Spleen (tissue), 11 donors: ENCODE data around the gene GCK. TPM values are rescaled to one million over a fixed set of nuclear protein-coding genes. Genes with fewer than 3 reads are reported as not detected.

ENCODE experiments used
- DNase-seq: peaks from one replicate; pipeline ENCODE4 v3.0.0-alpha.2; 2020
- H3K27ac ChIP-seq, 8 donors: fragments of 200-600 bp; sonication (generic) in 7 of 8; 1 replicate in 4 of 8; 2 replicates in 4 of 8; pipeline versions ENCODE4 v1.5.0 to v1.8.0; 2016 to 2021; ENCODE audit warnings: inconsistent platforms in 4 of 8, mild to moderate bottlenecking in 4 of 8, moderate library complexity in 1 of 8
- H3K27me3 ChIP-seq, 7 donors: fragments of 200-600 bp; sonication (generic) in 6 of 7; replicated peaks in 1 of 7; 1 replicate in 4 of 7; 2 replicates in 3 of 7; pipeline versions ENCODE4 v1.5.0 to v1.8.0; 2016 to 2021; ENCODE audit warnings: inconsistent platforms in 3 of 7, mild to moderate bottlenecking in 1 of 7
- H3K36me3 ChIP-seq, 6 donors: fragments of 200-600 bp; sonication (generic) in 5 of 6; 1 replicate in 4 of 6; 2 replicates in 2 of 6; pipeline versions ENCODE4 v1.5.0 to v1.8.0; 2016 to 2021; ENCODE audit warnings: inconsistent platforms in 2 of 6
- H3K4me1 ChIP-seq, 6 donors: fragments of 200-600 bp; sonication (generic) in 5 of 6; 1 replicate in 3 of 6; 2 replicates in 3 of 6; pipeline versions ENCODE4 v1.5.0 to v1.8.0; 2016 to 2021; ENCODE audit warnings: inconsistent platforms in 3 of 6
- H3K4me3 ChIP-seq, 8 donors: fragments of 200-600 bp; sonication (generic) in 7 of 8; 1 replicate in 4 of 8; 2 replicates in 4 of 8; pipeline versions ENCODE4 v1.5.0 to v1.8.0; 2016 to 2021; ENCODE audit warnings: inconsistent platforms in 4 of 8, mild to moderate bottlenecking in 4 of 8, moderate library complexity in 2 of 8
- H3K9me3 ChIP-seq, 8 donors: fragments of 200-600 bp; sonication (generic) in 7 of 8; 1 replicate in 4 of 8; 2 replicates in 4 of 8; pipeline versions ENCODE4 v1.5.0 to v1.8.0; 2016 to 2021; ENCODE audit warnings: inconsistent platforms in 4 of 8
- CTCF ChIP-seq, 11 experiments: fragments of 200-600 bp in 7 of 11; fragments of 450-650 bp in 4 of 11; sonication (generic) in 4 of 11; IDR thresholded peaks in 8 of 11; conservative IDR thresholded peaks in 3 of 11; 1 replicate in 7 of 11; 2 replicates in 4 of 11; pipeline versions ENCODE4 v1.4.0 to v1.8.0; 2016 to 2021; ENCODE audit warnings: antibody characterized with exemption in 11 of 11, inconsistent platforms in 4 of 11, mild to moderate bottlenecking in 1 of 11
- POLR2A ChIP-seq, 3 donors: fragments of 450-650 bp; IDR thresholded peaks; one replicate each; pipeline ENCODE4 v1.5.1; 2017; ENCODE audit warnings: antibody characterized with exemption in 3 of 3, mild to moderate bottlenecking in 1 of 3
- POLR2AphosphoS5 ChIP-seq, 3 donors: sonication (generic); formaldehyde crosslinking; IDR thresholded peaks; one replicate each; pipeline ENCODE4 v1.5.1; 2017; ENCODE audit warnings: antibody characterized with exemption in 3 of 3
- WGBS, 5 donors: extraction: QIAGEN DNeasy Blood & Tissue Kit in 3 of 5; methylation state at CpG; one replicate each; pipeline versions ENCODE4 v1.1.5 to v1.1.7; 2013 to 2018; 5-methylcytosine and 5-hydroxymethylcytosine counted together
- intact Hi-C: fragments of 100-400 bp; cut with DNase I; formaldehyde crosslinking; loops from one replicate; pipeline ENCODE4 v1.15.0; 2023; ENCODE audit warnings: low total_unique reads
- polyA plus RNA-seq, 3 donors: library from polyadenylated mRNA; stranded (reverse); fragments of 200-250 nt; gene quantifications; one replicate each; pipeline ENCODE4 v1.2.1, GENCODE V29; 2013
- total RNA-seq, 7 donors: library from RNA; depleted of rRNA in 3 of 7; stranded (reverse); fragments of >200 nt in 3 of 7; fragmentation: NEBNext Ultra II Directional in 4 of 7; extraction: Animal tissue kit (Norgen Biotek cat#: 25700) in 4 of 7; gene quantifications; one replicate each; pipeline versions ENCODE4 v1.1.0 to v1.2.1, GENCODE V29; 2016 to 2021
- donor health status: healthy with polysubstance abuse.
- donor health status: DM: no; HTN: no; CAD: no; lungs with moderate emphysema.
- donor health status: DM: no; HTN: no; CAD: no.
- donor health status: Bipolar disorder and iron deficiency.
- donor health status: healthy.
- donor health status: DM: no; HTN: no; CAD: no.
- donor health status: DM: yes; HTN: yes; CAD: no.

Gene GCK
- total and polyA plus RNA-seq, 10 donors, result 0.29 to 1.7 (median 0.55) TPM; not detected in 3

GRCh38 chr7:44222776-44223261 is 33.6 kb upstream of the GCK start:
- DNase-seq, result peak; percentile 72
- intact Hi-C loops, result no loop called here
- H3K27ac ChIP-seq, result no peak overlapping the region
- H3K4me1 ChIP-seq, result no peaks in the 10 kb centered on the region
- TF ChIP-seq CTCF (IDR thresholded peaks at IDR 0.05 in 8 of 11, conservative IDR thresholded peaks at IDR 0.05 in 3 of 11) (no peak), POLR2AphosphoS5 (IDR thresholded peaks at IDR 0.05) (no peak), POLR2A (IDR thresholded peaks at IDR 0.05) (no peak)
- peaks cover 0 to 29% (median 13%) of the 10 kb centered on the region in 7 donors for H3K27me3 ChIP-seq
- H3K9me3 ChIP-seq, result no peaks in the 10 kb centered on the region
- 83 to 94% (median 92%) methylated on average over 10 to 11 of the region's 11 CpGs for WGBS, 5 donors
- H3K36me3 ChIP-seq, result no peaks in the 10 kb centered on the region
- H3K4me3 ChIP-seq, result no peak overlapping the region

- Histone ChIP-seq H3K9me3 (no peaks in the 10 kb centered on the region), H3K4me3 (no peak overlapping the region), H3K27ac (no peak overlapping the region), H3K27me3 (peaks cover 0 to 29% (median 13%) of the 10 kb centered on the region in 7 donors), H3K4me1 (no peaks in the 10 kb centered on the region), H3K36me3 (no peaks in the 10 kb centered on the region)
- 83 to 91% (median 84%) methylated on average over 11 of the region's 11 CpGs for WGBS, 5 donors
- TF ChIP-seq CTCF (IDR thresholded peaks at IDR 0.05 in 8 of 11, conservative IDR thresholded peaks at IDR 0.05 in 3 of 11), result no peak
- no peak for TF ChIP-seq POLR2AphosphoS5 (IDR thresholded peaks at IDR 0.05)
- no peak for TF ChIP-seq POLR2A (IDR thresholded peaks at IDR 0.05)
- intact Hi-C loops, result no loop called here
- DNase-seq, result peak; percentile 59
These were observed 32.8 kb upstream of the GCK start for GRCh38 chr7:44222074-44222473.

- DNase-seq, result peak; percentile 73
- WGBS, 5 donors, result 67 to 88% (median 73%) methylated on average over 16 to 30 of the region's 30 CpGs
- Histone ChIP-seq H3K27ac (no peak overlapping the region), H3K9me3 (no peaks in the 10 kb centered on the region), H3K4me1 (no peaks in the 10 kb centered on the region), H3K27me3 (peaks cover 0 to 27% (median 12%) of the 10 kb centered on the region in 7 donors), H3K36me3 (no peaks in the 10 kb centered on the region), H3K4me3 (no peak overlapping the region)
- intact Hi-C loops, result no loop called here
- TF ChIP-seq CTCF (IDR thresholded peaks at IDR 0.05 in 8 of 11, conservative IDR thresholded peaks at IDR 0.05 in 3 of 11) (no peak), POLR2A (IDR thresholded peaks at IDR 0.05) (no peak), POLR2AphosphoS5 (IDR thresholded peaks at IDR 0.05) (no peak)
These were observed 32.1 kb upstream of the GCK start for GRCh38 chr7:44221231-44221791.

- Histone ChIP-seq H3K27me3 (peaks cover 0 to 19% (median 4%) of the 10 kb centered on the region in 7 donors), H3K4me1 (no peaks in the 10 kb centered on the region), H3K27ac (no peak overlapping the region), H3K4me3 (no peak overlapping the region), H3K36me3 (no peaks in the 10 kb centered on the region), H3K9me3 (no peaks in the 10 kb centered on the region)
- 80 to 88% (median 86%) methylated on average over 15 to 24 of the region's 24 CpGs for WGBS, 5 donors
- DNase-seq, result peak; percentile 61
- intact Hi-C loops, result no loop called here
- TF ChIP-seq POLR2AphosphoS5 (IDR thresholded peaks at IDR 0.05) (no peak), CTCF (IDR thresholded peaks at IDR 0.05 in 8 of 11, conservative IDR thresholded peaks at IDR 0.05 in 3 of 11) (no peak), POLR2A (IDR thresholded peaks at IDR 0.05) (no peak)
These were observed 31.3 kb upstream of the GCK start for GRCh38 chr7:44220358-44221112.
